Jurkat, Clone E6-1 (cell line): ENCODE measurements around the gene CRYBG2.

ENCODE experiments used
- DNase-seq: peaks from one replicate; pipeline ENCODE4 v3.0.0-alpha.2; 2011; ENCODE audit warnings: low read depth, low spot score
- H3K4me3 ChIP-seq: 2 replicates; pipeline ENCODE4 v1.5.1; 2011; ENCODE audit warnings: mild to moderate bottlenecking, low read length, control low read depth, moderate library complexity

CRYBG2 gene

DNA sequence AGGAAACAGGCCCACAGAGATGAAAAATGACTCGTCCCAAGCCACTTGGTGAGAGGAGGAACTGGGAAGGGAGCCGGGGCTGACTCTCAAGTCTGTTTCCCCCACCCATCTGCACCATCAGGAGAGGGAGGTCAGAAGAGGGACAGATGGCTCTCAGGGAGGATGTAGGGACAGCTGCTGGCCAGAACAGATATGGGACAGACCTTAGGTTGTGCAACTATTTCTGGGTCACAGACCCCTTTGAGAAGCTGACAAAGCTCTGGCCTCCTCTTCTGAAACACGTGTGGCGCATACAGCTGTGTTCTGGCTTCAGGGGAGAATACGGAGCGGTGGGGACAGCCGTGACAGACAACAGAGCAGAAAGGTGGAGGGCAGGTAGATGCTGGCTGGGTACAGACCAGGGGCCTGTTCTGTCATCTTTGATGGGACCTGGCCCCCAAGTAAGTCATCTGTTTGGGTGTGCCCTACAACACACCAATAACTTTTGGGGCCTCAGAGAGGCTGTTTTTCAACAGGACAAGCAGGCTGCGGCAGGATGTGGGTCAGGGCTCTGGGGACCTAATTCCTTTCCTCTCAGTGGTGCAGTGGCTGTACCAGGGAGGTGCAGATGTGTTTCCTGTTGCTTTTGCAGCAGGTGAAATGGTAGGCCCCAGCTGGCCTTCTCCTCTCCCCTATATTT is 66.8 kb downstream of the CRYBG2 start:
- DNase-seq, result peak; percentile 95
- H3K4me3 ChIP-seq, result peak overlapping the region; percentile 13

DNA sequence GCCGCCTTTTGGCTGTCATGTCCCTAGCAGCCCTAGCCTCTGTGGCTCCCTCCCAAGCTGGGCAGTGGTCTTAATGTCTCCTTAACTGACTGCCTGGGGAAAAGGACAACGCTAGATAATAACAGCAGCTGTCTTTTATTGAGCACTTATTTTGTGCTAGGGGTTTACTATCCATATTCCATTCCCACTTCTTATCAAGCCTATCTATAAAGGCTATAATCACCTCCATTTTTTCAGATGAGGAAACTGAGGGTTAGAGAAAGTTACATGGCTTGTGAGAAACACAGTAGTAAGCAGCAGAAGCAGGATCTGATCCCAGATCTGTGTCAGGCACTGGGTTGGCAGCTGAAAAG is 67.9 kb downstream of the CRYBG2 start:
- no peak for DNase-seq
- no peak overlapping the region for H3K4me3 ChIP-seq

DNA sequence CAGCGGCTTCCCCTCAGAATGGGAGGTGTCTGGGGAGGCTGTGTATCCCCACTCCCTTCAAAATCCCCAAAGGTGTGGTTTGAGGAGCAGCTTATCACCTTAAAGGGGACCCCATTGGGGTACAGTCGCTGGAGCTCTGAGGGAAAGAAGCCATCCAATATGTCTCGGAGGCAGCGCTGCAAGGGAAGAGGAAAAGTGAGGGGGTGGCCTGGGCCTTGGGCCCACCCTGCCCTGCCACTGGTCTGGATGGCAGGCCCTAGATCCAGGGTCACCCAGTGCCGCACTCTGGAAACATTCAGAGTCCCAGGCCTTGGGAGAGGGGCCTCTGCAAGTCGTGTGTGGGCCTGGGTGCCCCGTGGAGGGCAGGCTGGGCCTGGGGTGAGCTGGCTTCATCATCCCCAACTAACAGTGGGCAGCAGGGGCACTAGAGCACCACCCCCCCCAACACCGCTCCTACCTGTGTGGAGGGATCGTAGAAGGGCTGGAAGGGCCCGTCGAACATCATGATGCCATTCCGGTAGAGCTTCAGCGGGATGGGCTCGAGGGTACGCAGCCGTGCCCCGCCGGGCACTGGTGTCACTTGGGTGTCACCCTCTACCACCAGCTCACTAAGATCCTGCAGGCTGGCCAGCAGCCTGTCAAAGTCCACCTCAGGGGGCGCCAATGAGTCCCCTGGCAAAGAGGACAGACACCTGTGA is 68.4 kb downstream of the CRYBG2 start:
- no peak for DNase-seq
- H3K4me3 ChIP-seq, result no peak overlapping the region

DNA sequence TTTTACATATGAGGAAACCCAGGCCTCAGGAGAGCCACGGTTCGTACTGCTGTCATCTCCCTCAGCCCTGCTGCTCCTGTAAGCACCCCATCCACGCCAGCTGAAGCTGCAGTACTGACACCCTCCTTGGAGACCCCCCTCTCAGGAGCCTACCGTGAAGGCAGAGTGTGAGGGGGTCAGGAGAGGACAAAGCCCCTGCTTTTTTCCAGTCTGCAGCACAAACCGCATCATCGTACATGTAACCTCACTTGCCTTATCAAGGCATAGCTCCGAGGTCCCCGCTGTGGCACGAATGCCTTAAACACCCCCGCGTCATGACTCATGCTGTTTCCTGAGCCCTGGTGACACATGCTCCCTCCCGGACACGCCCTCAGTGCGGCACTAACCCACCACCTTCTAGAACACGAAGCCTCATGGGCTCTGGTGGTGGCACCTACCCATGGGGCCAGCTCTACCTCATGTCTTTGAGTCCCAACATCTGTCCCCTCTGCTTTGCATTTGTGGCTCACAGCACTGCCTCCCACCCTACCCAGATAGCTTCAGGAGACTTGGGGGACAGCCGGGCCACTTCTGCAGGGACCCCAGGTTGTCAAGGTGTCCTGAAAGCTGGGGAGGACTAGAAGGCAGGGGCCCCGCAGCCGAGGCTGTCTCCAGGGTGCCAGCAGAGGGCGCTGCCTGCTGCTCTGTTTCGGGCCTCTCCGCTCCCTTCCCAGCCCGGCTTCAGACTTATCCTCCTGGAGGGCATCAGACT is 69.2 kb downstream of the CRYBG2 start:
- peak; percentile 86 for DNase-seq
- no peak overlapping the region for H3K4me3 ChIP-seq

- no peak for DNase-seq
Observed at GRCh38 chr1:26283871-26284596, 69.9 kb downstream of the CRYBG2 start.

DNA sequence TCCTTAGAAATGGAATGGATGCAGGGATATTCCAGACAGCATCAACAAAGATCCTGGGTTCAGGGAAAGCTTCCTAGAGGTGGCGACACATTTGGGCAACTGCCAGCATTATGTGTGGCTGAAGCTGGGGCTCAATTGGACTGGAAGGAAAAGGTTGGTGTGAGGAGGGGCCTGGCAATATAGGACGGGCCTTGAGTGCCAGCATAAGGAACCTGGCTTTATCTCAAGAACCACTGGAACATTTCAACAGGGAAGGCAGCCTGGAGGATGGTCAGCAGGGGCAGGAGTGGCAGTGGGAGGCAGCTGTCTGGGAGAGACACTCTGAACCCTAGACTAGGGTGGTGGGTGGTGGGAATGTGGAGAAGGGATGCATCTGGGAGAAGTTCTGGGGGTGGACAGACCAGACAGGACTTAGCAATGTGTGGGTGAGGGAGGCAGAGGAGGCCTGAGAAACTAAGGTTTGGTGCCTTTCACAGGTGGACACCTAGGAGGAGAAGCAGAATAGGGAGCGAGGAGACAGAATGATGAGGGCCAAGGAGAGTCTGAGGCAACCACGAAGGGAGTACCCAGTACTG is 70.6 kb downstream of the CRYBG2 start:
- DNase-seq, result no peak
- H3K4me3 ChIP-seq, result no peak overlapping the region

More at GRCh38 chr1:26283871-26284596, 69.9 kb downstream of the CRYBG2 start:
- H3K4me3 ChIP-seq, result no peak overlapping the region

GRCh38 chr1:26282401-26282918 is 71.5 kb downstream of the CRYBG2 start:
- no peak for DNase-seq
- no peak overlapping the region for H3K4me3 ChIP-seq

DNA sequence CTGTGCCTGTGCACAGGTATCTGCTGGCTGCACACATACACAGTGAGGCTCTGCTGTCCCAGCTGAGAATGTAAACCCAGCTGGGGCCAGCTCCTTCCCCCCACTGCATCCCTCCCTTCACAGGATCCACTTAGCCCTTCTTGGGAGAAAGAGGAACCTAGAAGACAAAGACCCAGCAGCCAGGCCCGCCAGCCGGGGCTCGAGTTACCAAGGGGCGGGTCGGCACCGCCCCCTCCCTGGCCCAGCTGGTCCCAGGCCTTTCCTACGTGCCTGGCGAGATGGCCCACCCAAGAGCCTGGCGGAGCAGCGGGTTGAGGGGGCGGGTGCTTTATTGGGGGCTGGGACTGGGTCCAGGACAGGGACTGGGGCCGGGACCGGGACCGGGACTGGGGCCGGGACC is 72.0 kb downstream of the CRYBG2 start:
- H3K4me3 ChIP-seq, result no peak overlapping the region
- no peak for DNase-seq

DNA sequence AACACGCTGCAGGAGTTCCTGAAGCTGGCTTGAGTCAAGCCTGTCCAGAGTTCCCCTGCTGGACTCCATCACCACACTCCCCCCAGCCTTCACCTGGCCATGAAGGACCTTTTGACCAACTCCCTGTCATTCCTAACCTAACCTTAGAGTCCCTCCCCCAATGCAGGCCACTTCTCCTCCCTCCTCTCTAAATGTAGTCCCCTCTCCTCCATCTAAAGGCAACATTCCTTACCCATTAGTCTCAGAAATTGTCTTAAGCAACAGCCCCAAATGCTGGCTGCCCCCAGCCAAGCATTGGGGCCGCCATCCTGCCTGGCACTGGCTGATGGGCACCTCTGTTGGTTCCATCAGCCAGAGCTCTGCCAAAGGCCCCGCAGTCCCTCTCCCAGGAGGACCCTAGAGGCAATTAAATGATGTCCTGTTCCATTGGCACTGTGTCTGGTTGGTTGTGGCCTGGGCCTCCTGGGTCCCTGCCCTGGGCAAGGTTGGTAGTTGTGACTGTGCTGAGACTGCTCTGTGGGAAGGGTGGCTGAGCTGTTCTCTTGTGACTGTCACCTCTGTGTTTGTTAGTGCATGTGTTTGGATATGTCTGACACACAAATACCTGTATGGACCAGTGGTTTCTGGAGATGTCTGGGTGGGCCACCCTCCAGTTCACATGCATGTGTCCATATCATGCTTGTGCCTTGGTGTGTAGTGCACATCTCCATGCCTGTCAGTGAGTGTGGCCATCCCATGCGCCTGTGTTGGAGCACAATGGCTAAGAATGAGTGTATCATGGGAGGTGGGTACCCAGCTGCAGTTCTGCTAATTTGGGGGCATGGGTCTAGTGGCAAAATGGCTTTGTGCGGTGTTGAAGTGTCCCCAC is 72.6 kb downstream of the CRYBG2 start:
- H3K4me3 ChIP-seq, result peak overlapping the region; percentile 76; the same call in 1 of the 2 replicates
- DNase-seq, result no peak

DNA sequence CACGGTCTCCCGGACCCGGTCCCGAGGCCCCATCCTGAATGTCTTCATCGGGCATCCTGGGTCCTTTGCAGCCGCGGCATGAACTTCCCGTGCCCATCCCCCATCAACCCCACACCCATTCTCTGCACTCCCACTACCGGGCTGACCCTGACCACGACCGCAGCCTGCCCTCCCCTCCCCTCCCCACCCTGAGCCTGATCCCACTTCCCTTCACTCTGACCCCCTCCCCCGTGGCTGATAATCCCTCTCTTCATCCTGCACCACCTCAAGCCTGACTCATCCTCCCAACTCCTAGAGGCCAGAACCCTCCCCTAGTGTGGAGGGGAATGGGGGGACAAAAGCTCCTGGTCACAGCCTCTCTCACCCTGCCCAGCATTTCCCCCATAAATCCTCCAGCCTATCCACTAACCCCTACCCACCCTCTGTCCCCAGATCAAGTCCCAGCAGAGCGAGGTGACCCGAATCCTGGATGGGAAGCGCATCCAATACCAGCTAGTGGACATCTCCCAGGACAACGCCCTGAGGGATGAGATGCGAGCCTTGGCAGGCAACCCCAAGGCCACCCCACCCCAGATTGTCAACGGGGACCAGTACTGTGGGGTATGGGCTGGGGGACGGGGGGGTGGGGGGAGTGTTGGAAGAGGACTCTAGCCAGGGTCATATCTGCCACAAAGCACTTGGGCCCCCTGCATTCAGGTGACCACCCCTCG is 73.4 kb downstream of the CRYBG2 start:
- H3K4me3 ChIP-seq, result peak overlapping the region; percentile 76
- peak; percentile 43 for DNase-seq

- H3K4me3 ChIP-seq, result peak within 1 kb of the TSS; percentile 76
- peak; percentile 72 for DNase-seq
Observed at GRCh38 chr1:26279456-26280332, 74.2 kb downstream of the CRYBG2 start, which contains the start of gene SH3BGRL3. TSS of gene SH3BGRL3 (plus strand) at chr1:26280086. CDS start at chr1:26280156, 70 bp downstream.

DNA sequence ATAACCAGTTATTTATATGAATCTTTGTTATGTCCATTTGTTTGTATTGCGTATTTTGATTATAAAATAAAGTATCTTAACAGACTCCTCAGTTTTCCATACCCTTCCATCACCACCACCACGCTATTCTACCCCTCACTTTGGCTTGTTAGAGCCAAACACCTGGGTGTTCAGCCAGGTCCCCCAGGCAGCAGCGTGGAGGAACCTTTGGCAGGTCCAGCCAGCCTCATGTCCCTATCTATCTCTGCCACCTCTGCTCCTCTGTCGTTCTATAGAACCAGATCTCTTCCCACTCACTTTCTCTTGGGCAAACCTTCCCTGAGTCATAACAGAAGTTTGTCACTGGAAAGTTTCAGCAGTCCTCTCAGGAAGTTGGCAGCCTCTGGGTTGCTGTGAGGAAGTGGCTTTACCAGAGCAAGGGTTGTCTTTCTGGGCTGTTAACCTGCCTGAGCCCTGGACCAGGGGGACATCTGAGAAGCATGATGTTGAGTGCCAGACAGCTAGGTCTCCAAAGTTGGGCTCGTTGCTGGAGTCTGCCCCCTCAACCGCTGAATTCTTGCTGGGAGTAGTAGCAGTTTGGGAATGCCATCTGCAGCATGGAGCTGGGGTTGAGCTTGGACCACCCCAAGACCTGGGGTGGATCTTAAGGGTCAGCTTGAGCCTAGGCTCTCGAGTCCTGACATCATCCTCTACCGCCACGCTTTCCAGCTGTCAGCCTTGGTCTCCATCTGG is 75.0 kb downstream of the CRYBG2 start:
- peak overlapping the region; percentile 76 for H3K4me3 ChIP-seq
- no peak for DNase-seq

DNA sequence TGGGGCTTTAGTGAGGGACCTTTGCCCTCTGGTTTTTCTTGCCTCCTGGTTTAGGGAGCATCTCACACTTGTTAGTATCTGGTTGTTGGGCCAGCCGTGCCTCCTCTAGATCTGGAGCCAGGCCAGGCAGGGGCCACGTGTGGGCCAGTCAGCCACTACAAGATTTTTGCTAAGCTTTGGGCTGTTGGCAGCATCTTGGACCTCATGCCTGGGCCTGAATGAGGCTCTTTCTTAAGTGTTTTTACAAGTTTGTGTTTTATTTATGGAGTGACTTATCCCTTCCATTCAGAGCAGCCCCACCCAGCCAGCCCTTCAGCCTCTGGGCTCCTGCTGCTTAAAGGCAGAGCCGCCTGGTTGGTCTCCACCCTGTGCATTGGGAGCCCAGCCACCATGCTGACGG is 75.6 kb downstream of the CRYBG2 start:
- H3K4me3 ChIP-seq, result no peak overlapping the region
- no peak for DNase-seq

DNA sequence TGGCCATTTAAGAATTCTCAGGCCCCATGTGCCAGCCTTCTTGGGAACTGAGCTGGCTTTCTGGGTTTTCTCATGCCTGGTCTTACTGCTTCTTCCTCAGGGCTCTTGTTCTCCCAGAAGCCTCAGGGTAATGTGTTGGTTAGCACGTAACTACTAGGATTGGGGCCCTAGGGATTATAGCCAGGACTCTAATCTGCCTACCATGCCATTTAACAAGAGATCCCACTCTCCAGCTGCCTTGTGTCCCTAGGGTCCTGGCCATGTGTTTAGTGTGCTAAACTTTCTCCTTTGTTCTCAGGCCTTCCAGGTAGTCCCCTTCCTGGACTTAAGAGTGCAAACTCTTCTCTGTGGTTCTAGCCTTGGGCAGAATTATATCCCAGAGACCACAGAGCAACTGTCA is 76.2 kb downstream of the CRYBG2 start:
- no peak overlapping the region for H3K4me3 ChIP-seq
- DNase-seq, result no peak

DNA sequence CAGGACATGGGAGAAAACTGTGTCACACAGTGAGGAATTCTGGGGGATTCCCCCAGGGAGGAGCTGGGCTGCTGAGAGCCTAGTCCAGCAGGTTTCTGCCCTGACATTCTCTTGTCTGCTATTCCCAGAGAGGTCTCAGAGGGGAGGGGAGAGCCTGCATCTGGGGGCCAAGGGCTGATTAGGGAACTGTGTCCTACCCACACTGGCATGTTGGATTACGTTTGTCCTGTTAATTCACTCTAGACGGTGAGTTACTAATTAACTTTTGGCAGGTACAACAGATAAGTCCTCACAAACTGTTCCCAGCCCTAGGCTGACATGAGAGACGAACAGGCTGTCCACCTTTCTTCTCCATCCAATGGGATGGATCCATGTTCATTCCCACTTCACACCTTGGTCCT is 76.7 kb downstream of the CRYBG2 start:
- no peak for DNase-seq
- no peak overlapping the region for H3K4me3 ChIP-seq

GRCh38 chr1:26276432-26276838 is 77.5 kb downstream of the CRYBG2 start:
- no peak for DNase-seq
- H3K4me3 ChIP-seq, result no peak overlapping the region
